B cell (primary cell): ENCODE data around the gene PCSK4. TPM values are rescaled to one million over a fixed set of nuclear protein-coding genes. Genes with fewer than 3 reads are reported as not detected.

ENCODE experiments used
- ATAC-seq: fragments of 200-7000 bp; cut with Tn5 transposase; one replicate; pipeline ENCODE4 v1.10.0; 2021; ENCODE audit warnings: low read depth, mild to moderate bottlenecking, moderate number of reproducible peaks, moderate library complexity
- CTCF ChIA-PET: fragments of 350-600 bp; sonication (Branson Sonifier 250); formaldehyde crosslinking; loops from one replicate; lab custom pipeline; 2021; ENCODE audit warnings: antibody characterized with exemption, inconsistent platforms; lab: Charles Lee
- POLR2A ChIA-PET: fragments of 350-600 bp; sonication (Branson Sonifier 250); formaldehyde crosslinking; loops from one replicate; lab custom pipeline; 2021; ENCODE audit warnings: antibody characterized with exemption; lab: Charles Lee
- DNase-seq: peaks from one replicate; pipeline ENCODE4 v3.0.0; 2013
- H2AFZ ChIP-seq: 2 replicates; pipeline ENCODE4 v1.6.1; 2012; ENCODE audit warnings: mild to moderate bottlenecking, low read depth, low read length; ENCODE audit not compliant: insufficient read depth, poor library complexity, severe bottlenecking
- H3K27ac ChIP-seq, 2 donors: 1 replicate in 1 of 2; 2 replicates in 1 of 2; pipeline ENCODE4 v1.5.1; 2012 to 2013; ENCODE audit warnings: low read length in 2 of 2, mild to moderate bottlenecking in 2 of 2, moderate library complexity in 1 of 2
- H3K27me3 ChIP-seq, 4 experiments: fragments of 200-600 bp in 1 of 4; sonication (generic) in 1 of 4; replicated peaks in 1 of 4; 1 replicate in 2 of 4; 2 replicates in 2 of 4; pipeline versions ENCODE4 v1.6.1 to v1.7.0; 2013 to 2016; ENCODE audit warnings: low read length in 3 of 4, mild to moderate bottlenecking in 2 of 4, mixed read lengths in 1 of 4, moderate library complexity in 1 of 4; ENCODE audit not compliant: insufficient read depth in 4 of 4, control insufficient read depth in 3 of 4; ENCODE audit errors: control extremely low read depth in 1 of 4
- H3K36me3 ChIP-seq, 2 experiments: replicated peaks in 1 of 2; 1 replicate in 1 of 2; 2 replicates in 1 of 2; pipeline versions ENCODE4 v1.6.1 to v1.7.1; 2013; ENCODE audit warnings: low read length in 1 of 2; ENCODE audit not compliant: insufficient read depth in 2 of 2, control insufficient read depth in 1 of 2; ENCODE audit errors: control extremely low read depth in 1 of 2, extremely low read depth in 1 of 2
- H3K4me1 ChIP-seq, 2 donors: fragments of 200-600 bp in 1 of 2; sonication (generic) in 1 of 2; 1 replicate in 1 of 2; 2 replicates in 1 of 2; pipeline versions ENCODE4 v1.5.1 to v1.6.1; 2013 to 2017; ENCODE audit warnings: low read length in 2 of 2; ENCODE audit not compliant: control insufficient read depth in 2 of 2, insufficient read depth in 2 of 2
- H3K4me2 ChIP-seq: replicated peaks from 2 replicates; pipeline ENCODE3; 2012; ENCODE audit warnings: mild to moderate bottlenecking, low read depth, low read length; ENCODE audit not compliant: poor library complexity, severe bottlenecking
- H3K4me3 ChIP-seq, 5 experiments: fragments of 200-600 bp in 1 of 5; sonication (generic) in 1 of 5; 1 replicate in 3 of 5; 2 replicates in 2 of 5; pipeline versions ENCODE4 v1.5.1 to v1.7.0; 2011 to 2016; ENCODE audit warnings: low read length in 4 of 5, mild to moderate bottlenecking in 4 of 5, low read depth in 2 of 5, control low read depth in 1 of 5, moderate library complexity in 1 of 5; ENCODE audit not compliant: insufficient read depth in 1 of 5; ENCODE audit errors: control extremely low read depth in 1 of 5, extremely low read depth in 1 of 5
- H3K79me2 ChIP-seq: fragments of 200-600 bp; sonication (generic); one replicate; pipeline ENCODE4 v1.6.0; 2016; ENCODE audit warnings: low read length; ENCODE audit not compliant: control insufficient read depth, insufficient read depth
- H3K9ac ChIP-seq: fragments of 200-600 bp; sonication (generic); 2 replicates; pipeline ENCODE4 v1.6.1; 2017; ENCODE audit warnings: mild to moderate bottlenecking, low read length, moderate library complexity
- H3K9me3 ChIP-seq, 3 donors: one replicate each; pipeline versions ENCODE4 v1.6.1 to v1.7.1; 2013; ENCODE audit warnings: low read length in 2 of 3; ENCODE audit not compliant: control insufficient read depth in 2 of 3, insufficient read depth in 1 of 3; ENCODE audit errors: control extremely low read depth in 1 of 3
- H4K20me1 ChIP-seq: 2 replicates; pipeline ENCODE4 v1.6.0; 2012; ENCODE audit warnings: mild to moderate bottlenecking, low read length; ENCODE audit not compliant: insufficient read depth, control insufficient read depth, poor library complexity, severe bottlenecking
- H3K27ac Mint-ChIP-seq: one replicate; pipeline ENCODE4 v1.8.0; 2021; ENCODE audit warnings: mixed read lengths
- H3K27me3 Mint-ChIP-seq: one replicate; pipeline ENCODE4 v1.8.0; 2021; ENCODE audit warnings: mixed read lengths
- H3K4me1 Mint-ChIP-seq: one replicate; pipeline ENCODE4 v1.8.0; 2021; ENCODE audit warnings: mixed read lengths
- H3K4me3 Mint-ChIP-seq: one replicate; pipeline ENCODE4 v1.8.0; 2021; ENCODE audit warnings: mixed read lengths
- H3K9me3 Mint-ChIP-seq: one replicate; pipeline ENCODE4 v1.8.0; 2022; ENCODE audit warnings: mixed read lengths; ENCODE audit not compliant: insufficient read depth
- EZH2 ChIP-seq: IDR thresholded peaks from 2 replicates; pipeline ENCODE4 v1.6.1; 2012; ENCODE audit warnings: borderline replicate concordance, low read depth, mild to moderate bottlenecking, moderate library complexity, low read length; ENCODE audit not compliant: insufficient read depth, poor library complexity, severe bottlenecking
- WGBS: methylation state at CpG from one replicate; pipeline ENCODE4 v1.1.5; 2013; ENCODE audit warnings: missing lambda C conversion rate; ENCODE audit not compliant: insufficient coverage; 5-methylcytosine and 5-hydroxymethylcytosine counted together
- intact Hi-C: fragments of 100-400 bp; cut with micrococcal nuclease; formaldehyde crosslinking; loops from one replicate; pipeline ENCODE4 v1.10.0; 2022
- polyA plus RNA-seq: library from polyadenylated mRNA; depleted of rRNA; stranded (reverse); fragments of >200 nt; gene quantifications from 2 replicates; pipeline ENCODE4 v1.2.3, GENCODE V29; 2012
- total RNA-seq, 2 donors: library from RNA; stranded (reverse); fragments of 120-200 nt in 1 of 2; gene quantifications; 1 replicate in 1 of 2; 2 replicates in 1 of 2; pipeline versions ENCODE4 v1.2.3 to v1.2.4, GENCODE V29; 2013 to 2022
- TF ChIP-seq, protein P1 (sequence below): fragments of 200-600 bp; IDR thresholded peaks from one replicate; pipeline ENCODE4 v1.8.0; 2022; ENCODE audit warnings: antibody characterized with exemption, mild to moderate bottlenecking

PCSK4 gene
- total and polyA plus RNA-seq, 2 donors (not counting 1 experiment from before 2014, with no cell fraction given) = 1.1 to 1.3 TPM

DNA sequence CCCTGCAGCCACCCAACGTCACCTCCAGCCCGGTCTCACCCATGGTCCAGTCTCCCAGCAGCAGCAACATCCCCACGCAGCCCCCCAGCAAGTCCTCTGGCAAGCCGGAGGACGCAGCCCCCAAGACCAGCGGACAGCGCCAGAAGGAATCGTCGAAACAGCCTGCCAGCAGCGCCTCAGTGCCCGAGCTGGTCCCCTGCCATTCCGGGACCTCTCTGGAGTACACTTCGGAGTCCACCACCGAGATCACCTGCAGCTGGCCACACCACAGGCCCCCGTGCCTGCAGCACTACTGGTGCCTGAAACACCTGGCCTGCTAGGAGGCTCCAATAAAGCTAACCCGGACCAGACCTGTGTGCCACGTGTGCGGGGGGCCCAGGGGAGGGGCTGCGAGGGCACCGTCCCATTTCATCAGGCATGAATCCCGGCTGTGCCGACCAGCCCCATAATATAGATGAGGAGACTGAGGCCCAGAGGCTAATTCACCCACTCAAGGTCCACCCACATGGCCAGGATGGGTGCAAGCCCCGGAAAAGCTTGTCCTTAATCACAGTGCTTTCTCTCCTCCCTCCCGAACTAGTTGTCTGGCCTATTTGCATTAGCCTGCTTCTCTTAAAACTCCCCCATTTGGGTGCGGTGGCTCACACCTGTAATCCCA lies 7.6 kb upstream of the PCSK4 start:
- peaks cover 0 to 17% (median 3%) of the 10 kb centered on the region in 4 experiments for H3K27me3 ChIP-seq
- no peaks in the 10 kb centered on the region for H3K4me1 ChIP-seq
- H3K4me3 ChIP-seq = no peak overlapping the region
- H3K27me3 Mint-ChIP-seq = peaks cover 4% of the 10 kb centered on the region
- H4K20me1 ChIP-seq = no peaks in the 10 kb centered on the region
- H3K9me3 Mint-ChIP-seq = no peaks in the 10 kb centered on the region
- ChIA-PET POLR2A (no interaction called here), CTCF (no interaction called here)
- no peak for ATAC-seq
- H3K36me3 ChIP-seq = no peaks in the 10 kb centered on the region
- no peak overlapping the region for H3K27ac Mint-ChIP-seq
- H2AFZ ChIP-seq = no peak overlapping the region
- DNase-seq = no peak
- no peak overlapping the region for H3K9ac ChIP-seq
- H3K4me3 Mint-ChIP-seq = no peak overlapping the region
- WGBS = 88% methylated on average over 25 of the region's 25 CpGs
- no peaks in the 10 kb centered on the region for H3K79me2 ChIP-seq
- TF ChIP-seq EZH2 = no peak
- TF ChIP-seq, protein P1, sequence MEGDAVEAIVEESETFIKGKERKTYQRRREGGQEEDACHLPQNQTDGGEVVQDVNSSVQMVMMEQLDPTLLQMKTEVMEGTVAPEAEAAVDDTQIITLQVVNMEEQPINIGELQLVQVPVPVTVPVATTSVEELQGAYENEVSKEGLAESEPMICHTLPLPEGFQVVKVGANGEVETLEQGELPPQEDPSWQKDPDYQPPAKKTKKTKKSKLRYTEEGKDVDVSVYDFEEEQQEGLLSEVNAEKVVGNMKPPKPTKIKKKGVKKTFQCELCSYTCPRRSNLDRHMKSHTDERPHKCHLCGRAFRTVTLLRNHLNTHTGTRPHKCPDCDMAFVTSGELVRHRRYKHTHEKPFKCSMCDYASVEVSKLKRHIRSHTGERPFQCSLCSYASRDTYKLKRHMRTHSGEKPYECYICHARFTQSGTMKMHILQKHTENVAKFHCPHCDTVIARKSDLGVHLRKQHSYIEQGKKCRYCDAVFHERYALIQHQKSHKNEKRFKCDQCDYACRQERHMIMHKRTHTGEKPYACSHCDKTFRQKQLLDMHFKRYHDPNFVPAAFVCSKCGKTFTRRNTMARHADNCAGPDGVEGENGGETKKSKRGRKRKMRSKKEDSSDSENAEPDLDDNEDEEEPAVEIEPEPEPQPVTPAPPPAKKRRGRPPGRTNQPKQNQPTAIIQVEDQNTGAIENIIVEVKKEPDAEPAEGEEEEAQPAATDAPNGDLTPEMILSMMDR = no peak
- peaks cover 0 to under 1% (median 0%) of the 10 kb centered on the region in 3 donors for H3K9me3 ChIP-seq
- intact Hi-C loops = no loop called here
- H3K4me1 Mint-ChIP-seq = peaks cover 2% of the 10 kb centered on the region
- H3K27ac ChIP-seq = no peak overlapping the region
- no peak overlapping the region for H3K4me2 ChIP-seq
